Right renal cortex interstitium (tissue), 3 donors: ENCODE data around the gene LNPEP. TPM values are rescaled to one million over a fixed set of nuclear protein-coding genes. Genes with fewer than 3 reads are reported as not detected.
A peak's percentile ranks its signal among the peaks of the same experiment; 100 is the strongest.
"Not testable (repeated sequence)": the region's sequence is repeated elsewhere in the genome, so short reads cannot be mapped to it uniquely, and the experiment has no call there.

ENCODE experiments used
- DNase-seq, 3 donors: peaks; one replicate each; pipeline ENCODE4 v3.0.0-alpha.2; 2013; ENCODE audit warnings: low read depth in 3 of 3, low spot score in 2 of 3
- polyA plus RNA-seq, 3 donors: library from polyadenylated mRNA; unstranded; fragments of 120-200 nt; gene quantifications; one replicate each; pipeline ENCODE4 v1.2.1, GENCODE V29; 2013; ENCODE audit not compliant: insufficient read length in 3 of 3

LNPEP gene
- polyA plus RNA-seq, 3 donors = 22.7 to 27.3 (median 26.6) TPM

GRCh38 chr5:96928931-96929708 is 6.8 kb upstream of the LNPEP start:
- no peak for DNase-seq

- no peak for DNase-seq
Measured at GRCh38 chr5:96930058-96930457, 5.8 kb upstream of the LNPEP start.

- DNase-seq = no peak
Measured at GRCh38 chr5:96930589-96930988, 5.3 kb upstream of the LNPEP start.

GRCh38 chr5:96931037-96931436 is 4.8 kb upstream of the LNPEP start:
- not testable (repeated sequence) for DNase-seq

- no peak for DNase-seq
Measured at GRCh38 chr5:96931605-96932004, 4.3 kb upstream of the LNPEP start.

- no peak for DNase-seq
Measured at GRCh38 chr5:96932026-96932425, 3.9 kb upstream of the LNPEP start.

GRCh38 chr5:96933764-96934707 is 1.8 kb upstream of the LNPEP start:
- DNase-seq = peak in 1 of 3 donors; percentile 54

GRCh38 chr5:96934708-96935558 is 947 bp upstream of the LNPEP start:
- peak; percentile 73 to 82 (median 80) for DNase-seq

- DNase-seq = no peak
Measured at GRCh38 chr5:96936431-96937320, 796 bp downstream of the LNPEP start.

GRCh38 chr5:96940586-96940985 is 4.7 kb downstream of the LNPEP start:
- DNase-seq = no peak

- no peak for DNase-seq
Measured at GRCh38 chr5:96941140-96941539, 5.3 kb downstream of the LNPEP start.

GRCh38 chr5:96942078-96942477 is 6.2 kb downstream of the LNPEP start:
- DNase-seq = no peak

GRCh38 chr5:96942911-96943310 is 7.0 kb downstream of the LNPEP start:
- DNase-seq = no peak

- DNase-seq = no peak
Measured at GRCh38 chr5:96943799-96944198, 7.9 kb downstream of the LNPEP start.

GRCh38 chr5:96945144-96945897 is 9.4 kb downstream of the LNPEP start:
- no peak for DNase-seq

- DNase-seq = no peak
Measured at GRCh38 chr5:96946381-96946780, 10.5 kb downstream of the LNPEP start.

- no peak for DNase-seq
Measured at GRCh38 chr5:96952118-96952750, 16.4 kb downstream of the LNPEP start.

- DNase-seq = no peak
Measured at GRCh38 chr5:96952974-96953730, 17.3 kb downstream of the LNPEP start.
